ENCODE results near the gene DDX51.
A peak's percentile ranks its signal among the peaks of the same experiment; 100 is the strongest.
"Not testable (repeated sequence)": the region's sequence is repeated elsewhere in the genome, so short reads cannot be mapped to it uniquely, and the experiment has no call there.

The DDX51 gene

DNA sequence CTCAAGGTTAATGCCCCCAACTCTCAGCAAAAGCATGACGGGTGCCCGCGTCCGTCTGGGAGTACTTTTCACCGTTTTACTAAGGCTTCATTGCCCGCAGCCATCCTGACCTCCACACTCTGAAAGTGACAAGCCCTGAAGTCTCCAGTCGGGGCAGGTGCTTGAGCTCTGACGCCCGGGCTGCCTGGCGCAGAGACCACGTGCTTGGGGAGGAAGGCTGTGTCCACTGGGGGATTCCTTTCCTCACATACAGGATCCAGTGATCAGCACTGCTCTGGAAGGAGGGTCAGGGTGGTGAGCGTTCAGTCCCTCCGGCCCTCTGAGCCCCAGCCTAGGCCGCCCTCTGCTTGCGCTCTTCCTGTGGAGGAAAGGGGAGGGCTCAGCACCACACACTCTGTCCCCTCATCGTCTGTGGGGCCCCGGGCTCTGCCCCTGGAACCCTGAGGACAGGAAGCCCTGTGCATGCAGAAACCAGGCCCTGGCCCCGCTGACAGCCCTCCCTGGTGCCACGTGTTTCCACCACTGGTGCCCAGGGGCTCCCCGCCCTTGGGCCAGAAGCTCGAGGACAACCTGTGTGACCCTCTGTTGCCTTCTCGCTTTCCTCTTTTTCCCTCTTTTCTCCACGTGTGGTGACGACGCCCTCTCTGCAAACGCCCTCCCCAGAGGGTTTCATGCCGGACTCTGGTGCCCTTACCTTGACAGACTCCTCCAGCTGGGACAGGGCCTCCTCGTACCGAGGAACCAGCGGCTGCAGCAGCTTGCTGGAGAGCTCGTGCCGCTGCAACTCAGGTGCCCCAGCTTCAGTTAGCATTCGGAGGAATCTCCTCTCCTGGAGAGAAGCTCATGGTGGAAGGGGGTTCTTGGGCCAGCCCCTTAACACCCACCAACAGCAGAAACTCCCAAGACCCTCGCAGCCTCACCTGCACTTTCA, 4.9 kb downstream of the DDX51 start:
- DNase-seq (ENCODE audit: low read depth in 1 of 2, low spot score in 1 of 2): no peak
- no peak for TF ChIP-seq POLR2AphosphoS5 (IDR thresholded peaks at IDR 0.05; ENCODE audit: low read depth)
- TF ChIP-seq, protein P1, sequence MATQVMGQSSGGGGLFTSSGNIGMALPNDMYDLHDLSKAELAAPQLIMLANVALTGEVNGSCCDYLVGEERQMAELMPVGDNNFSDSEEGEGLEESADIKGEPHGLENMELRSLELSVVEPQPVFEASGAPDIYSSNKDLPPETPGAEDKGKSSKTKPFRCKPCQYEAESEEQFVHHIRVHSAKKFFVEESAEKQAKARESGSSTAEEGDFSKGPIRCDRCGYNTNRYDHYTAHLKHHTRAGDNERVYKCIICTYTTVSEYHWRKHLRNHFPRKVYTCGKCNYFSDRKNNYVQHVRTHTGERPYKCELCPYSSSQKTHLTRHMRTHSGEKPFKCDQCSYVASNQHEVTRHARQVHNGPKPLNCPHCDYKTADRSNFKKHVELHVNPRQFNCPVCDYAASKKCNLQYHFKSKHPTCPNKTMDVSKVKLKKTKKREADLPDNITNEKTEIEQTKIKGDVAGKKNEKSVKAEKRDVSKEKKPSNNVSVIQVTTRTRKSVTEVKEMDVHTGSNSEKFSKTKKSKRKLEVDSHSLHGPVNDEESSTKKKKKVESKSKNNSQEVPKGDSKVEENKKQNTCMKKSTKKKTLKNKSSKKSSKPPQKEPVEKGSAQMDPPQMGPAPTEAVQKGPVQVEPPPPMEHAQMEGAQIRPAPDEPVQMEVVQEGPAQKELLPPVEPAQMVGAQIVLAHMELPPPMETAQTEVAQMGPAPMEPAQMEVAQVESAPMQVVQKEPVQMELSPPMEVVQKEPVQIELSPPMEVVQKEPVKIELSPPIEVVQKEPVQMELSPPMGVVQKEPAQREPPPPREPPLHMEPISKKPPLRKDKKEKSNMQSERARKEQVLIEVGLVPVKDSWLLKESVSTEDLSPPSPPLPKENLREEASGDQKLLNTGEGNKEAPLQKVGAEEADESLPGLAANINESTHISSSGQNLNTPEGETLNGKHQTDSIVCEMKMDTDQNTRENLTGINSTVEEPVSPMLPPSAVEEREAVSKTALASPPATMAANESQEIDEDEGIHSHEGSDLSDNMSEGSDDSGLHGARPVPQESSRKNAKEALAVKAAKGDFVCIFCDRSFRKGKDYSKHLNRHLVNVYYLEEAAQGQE (IDR thresholded peaks at IDR 0.05; ENCODE audit: insufficient replicate concordance, low read depth): no peak
- TF ChIP-seq GABPA (IDR thresholded peaks at IDR 0.05; ENCODE audit: low read depth): no peak
- no peak for TF ChIP-seq SPI1 (IDR thresholded peaks at IDR 0.05; ENCODE audit: borderline replicate concordance, low read depth)
- TF ChIP-seq, protein P2, sequence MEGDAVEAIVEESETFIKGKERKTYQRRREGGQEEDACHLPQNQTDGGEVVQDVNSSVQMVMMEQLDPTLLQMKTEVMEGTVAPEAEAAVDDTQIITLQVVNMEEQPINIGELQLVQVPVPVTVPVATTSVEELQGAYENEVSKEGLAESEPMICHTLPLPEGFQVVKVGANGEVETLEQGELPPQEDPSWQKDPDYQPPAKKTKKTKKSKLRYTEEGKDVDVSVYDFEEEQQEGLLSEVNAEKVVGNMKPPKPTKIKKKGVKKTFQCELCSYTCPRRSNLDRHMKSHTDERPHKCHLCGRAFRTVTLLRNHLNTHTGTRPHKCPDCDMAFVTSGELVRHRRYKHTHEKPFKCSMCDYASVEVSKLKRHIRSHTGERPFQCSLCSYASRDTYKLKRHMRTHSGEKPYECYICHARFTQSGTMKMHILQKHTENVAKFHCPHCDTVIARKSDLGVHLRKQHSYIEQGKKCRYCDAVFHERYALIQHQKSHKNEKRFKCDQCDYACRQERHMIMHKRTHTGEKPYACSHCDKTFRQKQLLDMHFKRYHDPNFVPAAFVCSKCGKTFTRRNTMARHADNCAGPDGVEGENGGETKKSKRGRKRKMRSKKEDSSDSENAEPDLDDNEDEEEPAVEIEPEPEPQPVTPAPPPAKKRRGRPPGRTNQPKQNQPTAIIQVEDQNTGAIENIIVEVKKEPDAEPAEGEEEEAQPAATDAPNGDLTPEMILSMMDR (IDR thresholded peaks at IDR 0.05; ENCODE audit: insufficient read depth, low read length): no peak
- no peak overlapping the region for H3K27ac ChIP-seq (replicated peaks)
- H3K4me3 ChIP-seq (replicated peaks; ENCODE audit: insufficient read depth, low read length): no peak overlapping the region
- H3K27me3 ChIP-seq (ENCODE audit: insufficient read depth, poor library complexity, severe bottlenecking): no peaks in the 10 kb centered on the region

DNA sequence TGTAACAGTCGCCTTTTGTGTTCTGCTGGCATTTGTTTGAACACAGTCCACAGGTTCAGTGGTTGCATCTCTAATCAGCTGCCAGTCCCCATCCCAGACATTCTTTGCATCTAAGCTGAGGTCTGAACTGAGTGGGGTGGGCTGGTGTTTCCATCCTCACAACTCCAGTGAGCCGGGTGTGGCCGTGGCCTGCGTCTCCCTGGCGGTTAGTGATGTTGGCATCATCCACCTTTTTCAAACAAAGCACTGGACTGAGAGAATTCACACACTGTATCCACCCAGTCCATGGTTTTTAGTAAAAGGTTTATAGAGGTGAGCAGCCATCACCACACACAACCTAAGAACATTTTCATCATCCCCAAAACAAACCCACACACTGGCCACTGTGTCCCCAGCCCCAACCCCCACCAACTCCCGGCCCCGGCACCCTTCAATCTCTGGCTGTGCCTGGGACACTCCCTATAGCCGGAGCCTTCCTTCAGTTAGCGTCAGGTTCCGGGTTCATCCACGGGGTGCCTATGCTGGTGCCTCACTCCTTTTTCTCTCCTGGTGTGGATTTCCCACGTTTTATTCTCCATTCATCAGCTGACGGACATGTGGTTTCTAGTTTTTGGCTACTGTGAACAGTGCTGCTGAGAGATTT, 6.5 kb downstream of the DDX51 start:
- Histone ChIP-seq H3K4me3 (replicated peaks; ENCODE audit: insufficient read depth, low read length) (no peak overlapping the region), H3K27me3 (ENCODE audit: insufficient read depth, poor library complexity, severe bottlenecking) (no peaks in the 10 kb centered on the region), H3K27ac (replicated peaks) (no peak overlapping the region)
- no peak for DNase-seq (ENCODE audit: low read depth in 1 of 2, low spot score in 1 of 2)
- TF ChIP-seq SPI1 (IDR thresholded peaks at IDR 0.05; ENCODE audit: borderline replicate concordance, low read depth) (no peak), GABPA (IDR thresholded peaks at IDR 0.05; ENCODE audit: low read depth) (no peak), POLR2AphosphoS5 (IDR thresholded peaks at IDR 0.05; ENCODE audit: low read depth) (no peak)
- TF ChIP-seq, protein P2 (IDR thresholded peaks at IDR 0.05; ENCODE audit: insufficient read depth, low read length): no peak
- TF ChIP-seq, protein P1 (IDR thresholded peaks at IDR 0.05; ENCODE audit: insufficient replicate concordance, low read depth): no peak

DNA sequence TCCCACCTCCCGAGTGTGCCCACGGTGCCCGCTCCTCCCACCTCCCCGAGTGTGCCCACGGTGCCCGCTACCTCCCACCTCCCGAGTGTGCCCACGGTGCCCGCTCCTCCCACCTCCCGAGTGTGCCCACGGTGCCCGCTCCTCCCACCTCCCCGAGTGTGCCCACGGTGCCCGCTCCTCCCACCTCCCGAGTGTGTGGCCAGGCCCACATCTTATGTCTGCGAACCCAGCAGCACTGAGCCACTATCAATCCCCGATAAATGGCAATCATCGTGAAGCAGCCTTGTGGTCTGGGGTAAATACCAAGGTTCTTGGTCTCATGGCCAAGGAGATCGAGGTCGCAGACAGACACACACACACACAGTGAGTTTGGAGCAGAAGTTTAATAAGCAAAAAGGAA, 7.9 kb downstream of the DDX51 start:
- H3K27ac ChIP-seq (replicated peaks); H3K27me3 ChIP-seq (ENCODE audit: insufficient read depth, poor library complexity, severe bottlenecking); DNase-seq (ENCODE audit: low read depth in 1 of 2, low spot score in 1 of 2); H3K4me3 ChIP-seq (replicated peaks; ENCODE audit: insufficient read depth, low read length): not testable (repeated sequence)
- TF ChIP-seq POLR2AphosphoS5 (IDR thresholded peaks at IDR 0.05; ENCODE audit: low read depth): 0 out of 2 replicates have a peak, but pooled peaks have one; percentile 28

DNA sequence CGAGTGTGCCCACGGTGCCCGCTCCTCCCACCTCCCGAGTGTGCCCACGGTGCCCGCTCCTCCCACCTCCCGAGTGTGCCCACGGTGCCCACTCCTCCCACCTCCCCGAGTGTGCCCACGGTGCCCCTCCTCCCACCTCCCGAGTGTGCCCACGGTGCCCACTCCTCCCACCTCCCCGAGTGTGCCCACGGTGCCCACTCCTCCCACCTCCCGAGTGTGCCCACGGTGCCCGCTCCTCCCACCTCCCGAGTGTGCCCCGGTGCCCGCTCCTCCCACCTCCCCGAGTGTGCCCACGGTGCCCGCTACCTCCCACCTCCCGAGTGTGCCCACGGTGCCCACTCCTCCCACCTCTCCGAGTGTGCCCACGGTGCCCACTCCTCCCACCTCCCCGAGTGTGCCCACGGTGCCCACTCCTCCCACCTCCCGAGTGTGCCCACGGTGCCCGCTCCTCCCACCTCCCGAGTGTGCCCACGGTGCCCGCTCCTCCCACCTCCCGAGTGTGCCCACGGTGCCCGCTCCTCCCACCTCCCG, 9.4 kb downstream of the DDX51 start:
- not testable (repeated sequence) for H3K27ac ChIP-seq (replicated peaks); DNase-seq (ENCODE audit: low read depth in 1 of 2, low spot score in 1 of 2); H3K27me3 ChIP-seq (ENCODE audit: insufficient read depth, poor library complexity, severe bottlenecking); H3K4me3 ChIP-seq (replicated peaks; ENCODE audit: insufficient read depth, low read length)
